ENCODE measurements around the gene FAM241A.
A peak's percentile ranks its signal among the peaks of the same experiment; 100 is the strongest.

Gene FAM241A

DNA sequence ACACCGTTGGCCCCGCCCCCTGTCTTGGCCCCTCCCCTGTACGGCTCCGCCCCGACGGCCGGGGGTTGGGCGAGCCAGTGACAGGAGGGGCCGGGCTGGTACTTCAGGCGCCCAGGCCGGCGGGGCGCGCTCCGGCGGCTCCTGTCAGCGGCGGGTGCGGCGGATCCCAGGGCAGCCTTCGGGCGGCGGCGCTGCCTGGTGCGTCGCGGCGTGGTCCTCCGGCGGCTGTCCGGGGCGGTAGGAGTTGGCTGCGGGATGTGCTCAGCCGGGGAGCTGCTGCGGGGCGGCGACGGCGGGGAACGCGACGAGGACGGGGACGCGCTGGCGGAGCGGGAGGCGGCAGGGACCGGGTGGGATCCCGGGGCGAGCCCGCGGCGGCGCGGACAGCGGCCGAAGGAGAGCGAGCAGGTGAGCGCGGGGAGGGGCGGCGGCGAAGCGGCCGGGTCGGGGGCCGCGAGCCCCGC is at the start of gene FAM241A:
TSS of gene FAM241A (plus strand) at position 129 of the 464 bp plus-strand sequence. CDS start at position 256, 127 bp downstream.
- H3K4me3 ChIP-seq (ENCODE audit: low read length), result peak within 1 kb of the TSS; percentile 83
- TF ChIP-seq, protein P1, sequence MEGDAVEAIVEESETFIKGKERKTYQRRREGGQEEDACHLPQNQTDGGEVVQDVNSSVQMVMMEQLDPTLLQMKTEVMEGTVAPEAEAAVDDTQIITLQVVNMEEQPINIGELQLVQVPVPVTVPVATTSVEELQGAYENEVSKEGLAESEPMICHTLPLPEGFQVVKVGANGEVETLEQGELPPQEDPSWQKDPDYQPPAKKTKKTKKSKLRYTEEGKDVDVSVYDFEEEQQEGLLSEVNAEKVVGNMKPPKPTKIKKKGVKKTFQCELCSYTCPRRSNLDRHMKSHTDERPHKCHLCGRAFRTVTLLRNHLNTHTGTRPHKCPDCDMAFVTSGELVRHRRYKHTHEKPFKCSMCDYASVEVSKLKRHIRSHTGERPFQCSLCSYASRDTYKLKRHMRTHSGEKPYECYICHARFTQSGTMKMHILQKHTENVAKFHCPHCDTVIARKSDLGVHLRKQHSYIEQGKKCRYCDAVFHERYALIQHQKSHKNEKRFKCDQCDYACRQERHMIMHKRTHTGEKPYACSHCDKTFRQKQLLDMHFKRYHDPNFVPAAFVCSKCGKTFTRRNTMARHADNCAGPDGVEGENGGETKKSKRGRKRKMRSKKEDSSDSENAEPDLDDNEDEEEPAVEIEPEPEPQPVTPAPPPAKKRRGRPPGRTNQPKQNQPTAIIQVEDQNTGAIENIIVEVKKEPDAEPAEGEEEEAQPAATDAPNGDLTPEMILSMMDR (conservative IDR thresholded peaks at IDR 0.05; ENCODE audit: low read length), result no peak
- peak; percentile 81 for DNase-seq (ENCODE audit: low read depth)

DNA sequence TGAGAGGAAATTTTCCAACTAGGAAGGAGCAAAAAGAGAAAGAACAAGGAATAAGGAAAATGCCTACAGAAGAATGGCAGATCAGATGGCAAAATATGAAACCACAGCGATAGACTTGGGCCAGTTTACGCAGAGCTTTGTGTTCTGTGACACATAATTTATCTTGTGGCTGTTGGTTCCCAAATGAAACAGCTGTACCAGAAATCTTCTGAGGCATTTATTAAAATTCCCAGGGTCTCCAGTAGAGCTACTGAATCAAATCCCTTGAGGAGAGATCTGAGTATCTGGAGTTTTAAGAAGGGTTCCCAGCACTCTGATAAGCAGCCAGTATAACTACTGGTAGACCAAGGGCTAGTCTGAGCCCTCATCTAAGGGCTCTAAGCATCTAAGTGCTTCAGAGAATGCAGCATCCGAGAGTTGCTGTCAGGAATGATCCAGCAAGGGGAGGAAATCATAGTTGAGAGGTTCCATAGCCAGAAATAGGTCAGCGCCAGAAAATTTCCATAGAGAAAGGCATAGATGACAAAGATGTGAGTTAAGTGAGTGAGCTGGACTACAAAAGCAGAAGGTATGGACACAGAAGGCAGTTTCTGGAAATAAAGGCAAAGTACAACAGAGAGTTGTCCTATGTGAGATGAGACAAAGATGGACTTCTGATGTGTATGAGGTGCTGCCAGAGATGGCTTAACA is 46.3 kb upstream of the FAM241A start:
- TF ChIP-seq, protein P1 (conservative IDR thresholded peaks at IDR 0.05; ENCODE audit: low read length), result no peak
- DNase-seq (ENCODE audit: low read depth), result no peak
- no peak overlapping the region for H3K4me3 ChIP-seq (ENCODE audit: low read length)

DNA sequence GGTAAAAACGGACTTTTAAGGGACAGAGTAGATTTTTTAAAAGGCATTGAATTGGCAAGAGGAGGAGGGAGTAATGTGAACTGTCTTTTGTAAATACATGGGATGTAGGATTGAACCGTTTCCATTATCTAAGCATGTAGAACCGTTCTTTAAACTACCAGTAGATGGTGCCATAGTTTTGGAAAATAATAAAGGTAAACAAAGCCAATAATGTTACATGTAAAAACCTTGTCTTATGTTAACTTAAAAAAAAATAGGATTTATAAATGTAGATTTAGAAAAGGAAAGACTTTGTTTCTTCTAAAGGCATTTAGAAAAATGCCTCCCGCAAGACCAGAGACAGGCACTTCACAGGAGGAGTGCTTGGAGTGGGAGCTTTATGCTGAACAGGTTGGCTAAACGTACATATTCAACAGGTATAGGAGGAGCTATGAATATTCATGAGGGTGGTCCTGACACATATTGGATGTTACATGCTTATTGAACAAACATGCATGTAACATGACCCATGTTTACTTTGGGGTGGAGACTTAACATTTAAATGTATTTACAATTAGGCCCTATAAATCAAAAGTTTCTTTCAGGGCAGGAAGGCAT is 45.5 kb upstream of the FAM241A start:
- DNase-seq (ENCODE audit: low read depth), result peak; percentile 66
- TF ChIP-seq, protein P1 (conservative IDR thresholded peaks at IDR 0.05; ENCODE audit: low read length), result peak; percentile 72
- no peak overlapping the region for H3K4me3 ChIP-seq (ENCODE audit: low read length)

DNA sequence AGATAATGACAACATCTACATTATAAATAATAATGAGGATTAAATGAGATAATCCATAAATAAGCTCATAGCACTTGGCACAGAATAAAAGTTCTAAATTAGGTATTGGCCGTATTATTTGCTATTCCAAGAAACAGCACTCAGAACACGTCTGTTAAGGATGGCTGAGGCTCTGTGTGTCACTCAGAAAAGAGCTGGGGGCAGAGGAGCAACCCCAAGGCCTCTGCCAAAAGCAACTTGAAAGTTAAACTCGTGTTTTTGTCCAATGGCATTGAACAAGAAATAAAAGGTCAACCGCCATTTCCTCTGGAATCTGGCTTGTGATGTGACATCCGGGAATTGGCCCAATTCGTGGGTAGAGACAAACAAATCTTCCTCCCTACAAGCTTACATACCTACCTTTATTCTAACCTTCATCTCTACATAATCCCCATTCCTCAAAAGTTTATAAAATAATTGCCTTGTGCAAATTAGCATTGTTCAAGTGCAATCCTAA is 42.3 kb upstream of the FAM241A start:
- TF ChIP-seq, protein P1 (conservative IDR thresholded peaks at IDR 0.05; ENCODE audit: low read length), result no peak
- no peak for DNase-seq (ENCODE audit: low read depth)

DNA sequence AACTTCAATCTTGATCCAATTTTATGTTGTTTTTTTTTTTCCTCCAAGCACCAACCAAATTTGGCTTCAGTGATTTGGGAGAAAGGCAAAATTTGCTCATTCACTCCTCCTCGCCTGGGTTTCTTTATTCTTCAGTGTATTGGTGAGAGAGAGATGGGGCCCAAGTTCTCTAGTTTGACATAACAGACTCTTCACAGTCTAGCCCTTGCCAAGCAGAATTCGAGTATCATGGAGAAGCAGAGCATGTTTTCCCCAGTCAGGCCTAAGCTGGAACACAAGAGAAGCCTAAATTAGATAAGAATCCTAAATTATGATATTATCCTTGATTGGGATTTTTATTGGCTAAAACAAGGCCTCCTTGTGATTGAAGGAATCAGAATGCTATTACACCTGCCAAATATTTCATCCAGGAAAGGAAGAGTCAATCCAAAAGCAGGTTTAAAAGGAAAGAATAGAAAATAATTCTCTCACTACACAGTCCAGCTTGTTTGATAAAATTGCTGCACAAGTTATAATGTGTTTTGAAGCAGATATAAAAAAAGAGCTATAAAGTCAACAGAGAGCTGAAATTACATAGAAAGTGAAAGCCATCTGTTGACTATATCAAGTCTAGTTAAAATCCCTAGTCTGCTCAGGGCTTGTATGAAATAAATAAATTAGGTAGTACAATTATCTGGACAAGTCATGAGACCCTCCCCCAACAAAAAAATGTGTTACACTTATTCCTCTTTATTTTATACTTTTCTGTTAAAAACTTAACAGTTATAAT is 39.9 kb upstream of the FAM241A start:
- TF ChIP-seq, protein P1 (conservative IDR thresholded peaks at IDR 0.05; ENCODE audit: low read length), result no peak
- DNase-seq (ENCODE audit: low read depth), result no peak
- no peak overlapping the region for H3K4me3 ChIP-seq (ENCODE audit: low read length)

More for the DNA sequence above, 42.3 kb upstream of the FAM241A start:
- no peak overlapping the region for H3K4me3 ChIP-seq (ENCODE audit: low read length)

DNA sequence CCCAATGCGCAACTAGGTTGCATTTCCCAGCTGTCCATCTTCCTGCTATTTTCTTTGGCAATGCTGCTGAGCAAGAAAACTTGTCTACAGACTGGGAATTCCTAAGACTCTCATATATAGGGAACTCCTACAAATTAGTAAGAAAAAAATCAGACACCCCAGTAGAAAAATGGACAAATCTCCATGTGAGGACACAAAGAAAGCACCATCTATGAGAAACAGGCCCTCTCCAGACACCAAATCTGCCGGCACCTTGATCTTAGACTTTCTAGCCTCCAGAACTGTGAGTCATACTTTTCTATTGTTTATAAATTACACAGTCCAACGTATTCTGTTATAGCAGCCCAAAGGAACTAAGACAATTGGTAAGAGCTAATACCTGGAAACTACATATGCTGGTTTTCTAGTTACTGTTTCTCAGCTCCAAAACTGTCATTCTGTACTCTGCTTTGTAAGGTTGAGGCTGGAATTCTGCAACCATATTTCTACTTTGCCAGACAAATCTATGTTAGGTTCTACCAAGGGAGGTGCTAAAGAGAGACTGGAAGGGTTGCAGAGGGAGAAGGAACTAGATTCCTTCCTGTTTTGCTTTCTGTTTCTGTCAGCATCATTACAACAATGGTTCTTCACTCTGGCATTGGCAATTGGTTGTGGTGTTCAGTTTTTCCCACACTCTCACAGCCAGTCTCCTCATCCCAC is 35.7 kb upstream of the FAM241A start:
- H3K4me3 ChIP-seq (ENCODE audit: low read length), result no peak overlapping the region
- TF ChIP-seq, protein P1 (conservative IDR thresholded peaks at IDR 0.05; ENCODE audit: low read length), result no peak; the same call in 1 of the 2 replicates

More for the DNA sequence above, 35.7 kb upstream of the FAM241A start:
- no peak for DNase-seq (ENCODE audit: low read depth)
